ENCODE results near the gene DLX3.

The DLX3 gene

GRCh38 chr17:49971199-49971847 is 23.7 kb downstream of the DLX3 start:
- DNase-seq = no peak

- DNase-seq = no peak
These were observed 24.5 kb downstream of the DLX3 start for GRCh38 chr17:49970498-49970897.

DNA sequence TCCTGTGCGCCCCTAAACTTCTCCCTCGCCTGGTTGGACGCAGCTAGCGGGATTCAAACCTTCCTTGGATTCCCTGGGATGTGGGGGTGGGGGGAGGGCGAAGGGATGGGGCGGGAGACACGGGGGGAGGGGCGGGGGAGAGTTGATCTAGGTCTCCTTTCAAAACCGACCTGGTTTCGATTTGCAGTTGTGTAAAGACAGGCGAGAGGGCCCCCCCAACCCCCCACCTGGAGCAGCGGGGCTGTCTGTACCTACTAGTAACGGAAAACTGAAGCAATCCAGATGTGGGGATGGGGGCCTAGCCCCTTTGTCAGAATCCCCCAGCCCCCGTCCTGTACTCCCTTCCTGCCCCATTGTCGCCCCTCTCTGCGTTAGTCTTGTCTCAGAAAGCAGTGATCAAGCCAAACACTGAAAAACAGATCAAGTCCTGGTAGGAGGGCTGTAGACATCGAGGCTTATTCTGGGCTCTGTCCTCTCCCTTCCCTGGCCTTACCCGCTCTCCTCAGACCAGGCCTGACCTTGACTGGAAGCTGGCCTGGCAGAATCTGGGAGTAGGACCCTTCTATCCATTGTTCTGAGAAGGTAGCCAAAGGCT is 25.1 kb downstream of the DLX3 start:
- DNase-seq = no peak

GRCh38 chr17:49969134-49969759 is 25.8 kb downstream of the DLX3 start, which contains the start of gene DLX4:
TSS of gene DLX4 (plus strand) at chr17:49969190. CDS start at chr17:49969469, 279 bp downstream.
- DNase-seq = no peak

DNA sequence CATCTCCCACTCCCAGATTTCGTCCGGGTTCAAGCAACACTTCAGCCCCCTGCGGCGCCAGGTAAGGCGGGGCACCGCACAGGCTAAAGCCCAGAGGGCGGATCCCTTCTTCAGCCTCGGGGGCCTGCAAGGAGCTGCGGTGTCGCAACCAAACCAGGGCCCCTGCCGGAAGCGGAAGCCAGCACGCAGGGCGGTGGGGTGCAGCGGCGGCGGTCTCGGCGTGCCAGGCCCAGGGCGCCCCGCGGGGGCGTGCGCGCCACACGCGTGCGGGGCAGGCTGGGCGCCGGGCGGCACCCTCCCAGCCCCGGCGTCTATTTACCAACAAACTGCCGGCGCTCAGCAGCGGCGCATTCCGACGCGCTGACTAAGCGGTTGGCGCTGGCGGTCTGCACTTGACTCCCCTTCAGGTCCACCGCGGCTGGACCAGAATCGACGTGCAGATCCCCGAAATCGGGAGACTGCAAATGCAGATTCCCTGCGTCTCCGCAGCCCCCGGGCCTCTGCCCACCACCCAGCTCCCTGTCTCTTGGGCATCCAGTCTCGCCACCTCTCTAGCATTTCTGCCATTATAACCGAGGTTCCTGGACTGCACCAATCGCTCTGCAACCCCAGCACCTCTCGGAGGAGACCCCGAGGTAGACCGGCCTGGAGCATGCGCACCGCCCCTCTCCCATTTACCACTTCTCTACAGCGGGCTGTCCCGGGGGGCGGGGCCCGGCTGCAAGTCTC is 26.5 kb downstream of the DLX3 start:
- DNase-seq = peak; percentile 91

GRCh38 chr17:49967621-49968404 is 27.2 kb downstream of the DLX3 start:
- no peak for DNase-seq

- DNase-seq = no peak
These were observed 27.8 kb downstream of the DLX3 start for GRCh38 chr17:49967205-49967604.

DNA sequence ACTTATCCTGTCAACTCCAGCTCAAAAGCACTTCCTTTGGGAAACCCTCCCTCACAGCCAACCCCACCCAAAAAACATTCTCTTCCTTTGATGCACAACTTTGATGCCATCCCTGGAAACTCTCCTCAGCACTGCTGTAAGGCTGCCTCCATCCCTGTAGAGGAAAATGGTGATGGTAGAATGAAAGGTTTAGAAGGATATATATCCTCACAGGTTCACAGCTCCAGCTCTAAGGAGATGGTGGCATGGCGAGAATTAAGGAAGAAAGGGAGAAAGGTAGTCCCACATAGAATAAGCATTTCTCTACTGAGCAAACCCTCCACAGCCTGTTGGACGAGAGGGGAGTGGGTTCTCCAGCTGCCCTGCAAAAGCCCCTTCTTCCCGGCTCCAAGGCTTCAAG is 28.3 kb downstream of the DLX3 start:
- no peak for DNase-seq

GRCh38 chr17:49965524-49965909 is 29.5 kb downstream of the DLX3 start:
- DNase-seq = no peak

- no peak for DNase-seq
These were observed 30.1 kb downstream of the DLX3 start for GRCh38 chr17:49964769-49965523.

DNA sequence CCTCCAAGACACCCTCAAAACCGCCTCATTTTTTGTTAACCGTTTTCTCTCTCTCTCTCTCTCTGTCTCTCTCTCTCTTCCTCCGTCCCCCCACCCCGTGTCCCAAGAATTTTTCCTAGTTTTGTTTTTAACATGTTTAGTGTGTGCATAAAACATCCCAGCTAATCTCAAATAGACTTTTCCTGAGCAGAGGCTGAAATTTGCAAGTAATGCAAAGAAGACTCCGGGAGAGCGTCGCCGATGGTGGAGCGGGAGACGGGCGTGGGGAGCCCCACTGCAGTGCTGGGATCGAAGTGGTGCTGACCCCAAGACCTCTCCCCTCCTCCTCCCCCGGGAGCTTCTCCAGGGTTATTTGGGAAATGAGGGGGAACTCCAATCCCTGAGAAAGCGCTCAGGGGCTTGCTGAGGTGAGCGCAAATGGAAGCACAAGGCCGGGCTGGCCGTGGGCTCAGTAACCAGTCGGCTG is 30.7 kb downstream of the DLX3 start:
- DNase-seq = no peak

DNA sequence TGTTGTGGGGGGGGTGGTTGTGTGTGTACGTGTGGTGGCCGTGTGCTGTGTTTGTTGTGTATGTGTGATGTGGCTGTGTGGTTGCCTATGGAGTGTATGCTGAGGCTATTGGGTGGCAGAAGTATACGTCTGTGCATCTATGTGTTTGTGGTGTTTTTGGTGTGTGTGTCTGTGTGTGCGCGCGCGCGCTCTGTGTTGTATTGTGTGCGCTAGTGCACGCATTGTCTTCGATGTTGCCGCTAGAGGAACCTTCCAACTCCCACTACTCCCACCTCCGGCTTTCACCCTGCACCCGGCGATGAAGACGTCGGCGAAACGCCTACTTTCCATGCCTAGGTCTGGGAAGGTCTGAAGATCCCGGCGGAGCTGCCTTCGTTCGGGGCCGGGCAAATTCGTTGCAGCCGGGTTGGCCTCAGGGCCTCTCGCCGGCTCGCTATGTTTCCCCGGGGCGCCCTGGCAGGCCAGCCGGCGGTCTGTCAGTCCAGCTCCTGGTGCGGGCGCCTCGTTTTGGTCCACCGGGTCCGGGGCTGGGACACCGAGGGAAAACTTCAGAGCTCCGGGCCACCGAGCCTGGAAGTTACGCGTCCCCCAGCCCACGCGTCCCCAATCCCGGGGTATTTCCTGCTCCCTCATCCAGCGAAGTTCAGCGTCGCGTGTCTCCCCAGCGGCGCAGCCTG is 31.3 kb downstream of the DLX3 start:
- DNase-seq = no peak

DNA sequence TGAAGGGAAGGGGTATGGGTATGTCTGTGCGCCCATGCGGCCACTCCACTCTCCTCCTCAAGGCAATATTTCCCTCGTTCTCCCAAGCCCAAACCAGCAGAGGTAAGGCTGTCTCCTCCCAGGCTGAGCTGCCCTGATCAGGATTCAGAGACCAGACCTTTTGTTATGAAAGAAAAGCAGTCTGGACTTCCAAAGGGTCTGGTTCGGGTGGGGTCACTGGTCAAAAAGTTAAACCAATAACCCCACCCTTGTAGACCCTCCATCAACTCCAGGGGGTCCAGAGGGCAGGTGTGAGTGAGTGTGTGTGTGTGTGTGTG is 31.8 kb downstream of the DLX3 start:
- DNase-seq = no peak

DNA sequence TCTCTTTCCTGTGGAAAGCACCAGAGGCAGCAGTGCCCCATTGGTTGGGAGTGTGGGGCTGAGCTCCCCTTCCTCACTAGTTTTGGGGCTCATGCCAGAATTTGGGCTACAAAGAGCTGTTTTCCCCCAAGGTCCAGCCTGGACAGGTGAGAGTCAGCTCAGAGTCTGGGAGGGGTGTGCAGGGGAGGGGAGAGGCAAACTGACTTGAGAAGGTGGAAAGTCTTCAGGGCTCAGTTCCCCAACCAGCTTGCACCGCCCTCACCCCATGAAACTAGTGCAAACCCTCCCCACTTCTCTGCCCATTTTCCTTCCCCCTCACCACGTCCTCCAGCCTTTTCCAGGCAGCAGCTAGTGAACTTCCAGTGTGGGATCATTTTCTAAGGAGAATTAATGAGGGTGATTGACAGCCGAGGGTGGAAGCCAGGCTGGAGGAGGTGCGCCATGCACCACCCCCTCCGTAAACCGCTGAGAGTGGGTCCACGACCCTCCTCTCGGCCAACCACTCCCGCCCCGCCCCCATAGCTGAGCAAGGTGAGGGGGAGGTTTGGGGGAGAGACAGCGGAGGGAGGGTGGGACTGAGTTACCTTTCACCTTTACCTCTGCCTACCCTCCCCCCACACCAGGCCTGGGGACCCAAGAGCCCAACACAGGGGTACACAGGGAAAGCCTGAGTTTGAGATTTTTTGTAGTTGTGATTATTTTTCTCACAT is 32.3 kb downstream of the DLX3 start:
- DNase-seq = no peak

- DNase-seq = no peak
These were observed 35.7 kb downstream of the DLX3 start for GRCh38 chr17:49959183-49959935.

- DNase-seq = no peak
These were observed 36.3 kb downstream of the DLX3 start for GRCh38 chr17:49958723-49959122.

GRCh38 chr17:49957350-49957749 is 37.7 kb downstream of the DLX3 start:
- no peak for DNase-seq

- no peak for DNase-seq
These were observed 38.2 kb downstream of the DLX3 start for GRCh38 chr17:49956780-49957179.

DNA sequence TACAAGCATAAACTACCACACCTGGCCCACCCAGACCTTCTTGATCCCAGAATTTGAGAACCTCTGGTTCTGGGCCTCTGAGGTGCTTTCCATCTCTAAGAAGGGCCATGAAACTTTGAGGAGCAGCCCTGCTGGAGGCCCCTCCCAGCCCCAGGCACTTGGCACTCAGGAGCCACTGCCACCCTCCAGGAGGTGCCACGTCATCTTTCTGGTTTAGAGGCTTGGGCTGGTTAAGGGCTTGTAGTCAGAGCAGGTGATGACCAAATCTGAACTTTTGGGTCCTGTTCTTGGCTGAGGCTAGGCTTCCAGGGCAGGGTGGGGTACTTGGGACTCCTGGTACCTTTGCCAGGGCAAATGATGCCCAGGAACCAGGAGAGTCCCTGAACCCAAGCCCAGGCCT is 39.9 kb downstream of the DLX3 start:
- DNase-seq = no peak

- DNase-seq = no peak
These were observed 42.0 kb downstream of the DLX3 start for GRCh38 chr17:49952912-49953497.
